Measurements from ENCODE around the gene RUNX3.

The RUNX3 gene

GRCh38 chr1:24913274-24913604 lies 16.8 kb downstream of the RUNX3 start:
- Histone ChIP-seq H2AK5ac (ENCODE audit: low read length) (no peak overlapping the region), H4K12ac (ENCODE audit: low read depth, low read length) (no peak overlapping the region), H3K4me3 (ENCODE audit: low read depth, low read length) (no peak overlapping the region), H2BK12ac (ENCODE audit: low read length) (no peak overlapping the region), H3K4ac (ENCODE audit: low read depth, low read length) (no peak overlapping the region), H3K9me3 (ENCODE audit: insufficient read depth, low read depth, low read length) (no peaks in the 10 kb centered on the region), H3K23ac (ENCODE audit: low read length) (no peak overlapping the region), H3K18ac (ENCODE audit: low read length) (no peak overlapping the region), H2BK5ac (ENCODE audit: low read depth, low read length, poor library complexity) (no peak overlapping the region), H3K79me1 (ENCODE audit: low read length) (no peaks in the 10 kb centered on the region), H2AFZ (ENCODE audit: insufficient read depth, low read length, poor library complexity) (no peak overlapping the region), H3K27ac (ENCODE audit: low read depth, low read length) (no peak overlapping the region), H3K27me3 (ENCODE audit: insufficient read depth, low read length) (no peaks in the 10 kb centered on the region), H3K4me2 (ENCODE audit: low read length) (no peak overlapping the region), H3K14ac (ENCODE audit: low read length) (no peak overlapping the region), H4K8ac (ENCODE audit: low read depth, low read length) (no peak overlapping the region), H3K79me2 (ENCODE audit: control insufficient read depth, insufficient read depth, low read length, poor library complexity) (no peaks in the 10 kb centered on the region), H3K9ac (ENCODE audit: low read length) (no peak overlapping the region), H2BK120ac (ENCODE audit: insufficient read depth, low read length, poor library complexity) (no peak overlapping the region), H3K36me3 (ENCODE audit: control insufficient read depth in 1 of 2, insufficient read depth in 2 of 2, low read length in 2 of 2) (no peaks in the 10 kb centered on the region), H3K4me1 (ENCODE audit: control insufficient read depth in 1 of 2, insufficient read depth in 2 of 2, low read length in 2 of 2) (peaks cover 7 to 11% of the 10 kb centered on the region in 2 experiments), H4K91ac (ENCODE audit: low read depth, low read length) (no peak overlapping the region)
- no peak for DNase-seq
- no CpG with 5 or more reads among the region's 2 CpGs for WGBS (ENCODE audit: extremely low coverage, insufficient coverage, insufficient read length)

- H3K4ac ChIP-seq (ENCODE audit: low read depth, low read length) = no peak overlapping the region
- no peaks in the 10 kb centered on the region for H3K36me3 ChIP-seq (ENCODE audit: control insufficient read depth in 1 of 2, insufficient read depth in 2 of 2, low read length in 2 of 2)
- H3K4me3 ChIP-seq (ENCODE audit: low read depth, low read length) = no peak overlapping the region
- no peaks in the 10 kb centered on the region for H3K79me1 ChIP-seq (ENCODE audit: low read length)
- DNase-seq = peak; percentile 84 to 87
- no peak overlapping the region for H3K27ac ChIP-seq (ENCODE audit: low read depth, low read length)
- WGBS (ENCODE audit: extremely low coverage, insufficient coverage, insufficient read length) = no CpG with 5 or more reads among the region's 13 CpGs
- H4K91ac ChIP-seq (ENCODE audit: low read depth, low read length) = no peak overlapping the region
- no peak overlapping the region for H3K18ac ChIP-seq (ENCODE audit: low read length)
- no peak overlapping the region for H3K23ac ChIP-seq (ENCODE audit: low read length)
- H3K27me3 ChIP-seq (ENCODE audit: insufficient read depth, low read length) = no peaks in the 10 kb centered on the region
- H2BK12ac ChIP-seq (ENCODE audit: low read length) = no peak overlapping the region
- H2AFZ ChIP-seq (ENCODE audit: insufficient read depth, low read length, poor library complexity) = no peak overlapping the region
- H3K4me1 ChIP-seq (ENCODE audit: control insufficient read depth in 1 of 2, insufficient read depth in 2 of 2, low read length in 2 of 2) = peaks cover 7 to 11% of the 10 kb centered on the region in 2 experiments
- no peak overlapping the region for H4K12ac ChIP-seq (ENCODE audit: low read depth, low read length)
- no peak overlapping the region for H4K8ac ChIP-seq (ENCODE audit: low read depth, low read length)
- H3K79me2 ChIP-seq (ENCODE audit: control insufficient read depth, insufficient read depth, low read length, poor library complexity) = no peaks in the 10 kb centered on the region
- no peak overlapping the region for H3K14ac ChIP-seq (ENCODE audit: low read length)
- no peak overlapping the region for H2BK120ac ChIP-seq (ENCODE audit: insufficient read depth, low read length, poor library complexity)
- no peak overlapping the region for H3K4me2 ChIP-seq (ENCODE audit: low read length)
- no peak overlapping the region for H2AK5ac ChIP-seq (ENCODE audit: low read length)
- no peak overlapping the region for H2BK5ac ChIP-seq (ENCODE audit: low read depth, low read length, poor library complexity)
- no peaks in the 10 kb centered on the region for H3K9me3 ChIP-seq (ENCODE audit: insufficient read depth, low read depth, low read length)
- no peak overlapping the region for H3K9ac ChIP-seq (ENCODE audit: low read length)
Measured at GRCh38 chr1:24912376-24913273, 17.5 kb downstream of the RUNX3 start.

DNA sequence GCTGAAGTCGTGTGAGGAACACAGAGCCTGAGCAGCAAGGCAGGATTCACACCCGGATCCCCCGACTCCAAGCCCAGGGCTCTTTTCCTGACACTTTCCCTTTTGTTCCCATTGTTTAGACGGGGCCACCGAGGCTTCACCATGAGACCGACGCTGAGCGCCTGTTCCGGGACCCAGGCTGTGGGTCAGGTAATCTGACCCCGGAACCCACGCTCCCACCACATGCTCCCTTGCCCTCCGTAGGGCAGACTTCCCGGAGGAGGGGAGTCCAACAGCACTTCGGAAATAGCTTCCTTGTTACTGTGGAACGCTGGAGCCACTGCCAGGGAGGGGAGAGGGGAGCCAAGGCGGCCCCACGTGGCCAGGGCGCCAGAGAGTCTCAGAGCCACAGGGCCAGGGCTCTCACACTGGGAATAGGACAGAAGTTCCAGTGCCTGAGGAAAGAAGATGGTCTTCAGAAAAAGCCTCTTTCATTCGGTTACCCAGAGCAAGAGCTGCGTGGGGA lies 18.4 kb downstream of the RUNX3 start:
- no CpG with 5 or more reads among the region's 20 CpGs for WGBS (ENCODE audit: extremely low coverage, insufficient coverage, insufficient read length)
- Histone ChIP-seq H2BK12ac (ENCODE audit: low read length) (no peak overlapping the region), H4K12ac (ENCODE audit: low read depth, low read length) (no peak overlapping the region), H3K4ac (ENCODE audit: low read depth, low read length) (no peak overlapping the region), H2BK120ac (ENCODE audit: insufficient read depth, low read length, poor library complexity) (no peak overlapping the region), H3K79me1 (ENCODE audit: low read length) (no peaks in the 10 kb centered on the region), H2AFZ (ENCODE audit: insufficient read depth, low read length, poor library complexity) (no peak overlapping the region), H4K91ac (ENCODE audit: low read depth, low read length) (no peak overlapping the region), H3K79me2 (ENCODE audit: control insufficient read depth, insufficient read depth, low read length, poor library complexity) (no peaks in the 10 kb centered on the region), H2AK5ac (ENCODE audit: low read length) (no peak overlapping the region), H3K36me3 (ENCODE audit: control insufficient read depth in 1 of 2, insufficient read depth in 2 of 2, low read length in 2 of 2) (no peaks in the 10 kb centered on the region), H3K9me3 (ENCODE audit: insufficient read depth, low read depth, low read length) (no peaks in the 10 kb centered on the region), H4K8ac (ENCODE audit: low read depth, low read length) (no peak overlapping the region), H3K27ac (ENCODE audit: low read depth, low read length) (no peak overlapping the region), H3K4me1 (ENCODE audit: control insufficient read depth in 1 of 2, insufficient read depth in 2 of 2, low read length in 2 of 2) (peaks cover 7 to 11% of the 10 kb centered on the region in 2 experiments), H3K27me3 (ENCODE audit: insufficient read depth, low read length) (no peaks in the 10 kb centered on the region), H2BK5ac (ENCODE audit: low read depth, low read length, poor library complexity) (no peak overlapping the region), H3K9ac (ENCODE audit: low read length) (no peak overlapping the region), H3K14ac (ENCODE audit: low read length) (no peak overlapping the region), H3K23ac (ENCODE audit: low read length) (no peak overlapping the region), H3K18ac (ENCODE audit: low read length) (no peak overlapping the region), H3K4me2 (ENCODE audit: low read length) (no peak overlapping the region), H3K4me3 (ENCODE audit: low read depth, low read length) (no peak overlapping the region)
- DNase-seq = no peak

GRCh38 chr1:24910751-24911650 lies 19.1 kb downstream of the RUNX3 start:
- Histone ChIP-seq H3K79me1 (ENCODE audit: low read length) (no peaks in the 10 kb centered on the region), H2AFZ (ENCODE audit: insufficient read depth, low read length, poor library complexity) (no peak overlapping the region), H3K4ac (ENCODE audit: low read depth, low read length) (no peak overlapping the region), H3K36me3 (ENCODE audit: control insufficient read depth in 1 of 2, insufficient read depth in 2 of 2, low read length in 2 of 2) (no peaks in the 10 kb centered on the region), H3K4me2 (ENCODE audit: low read length) (no peak overlapping the region), H3K9ac (ENCODE audit: low read length) (no peak overlapping the region), H3K27ac (ENCODE audit: low read depth, low read length) (no peak overlapping the region), H3K14ac (ENCODE audit: low read length) (no peak overlapping the region), H4K91ac (ENCODE audit: low read depth, low read length) (no peak overlapping the region), H2BK12ac (ENCODE audit: low read length) (no peak overlapping the region), H3K4me1 (ENCODE audit: control insufficient read depth in 1 of 2, insufficient read depth in 2 of 2, low read length in 2 of 2) (peaks cover 7 to 11% of the 10 kb centered on the region in 2 experiments), H2AK5ac (ENCODE audit: low read length) (no peak overlapping the region), H3K23ac (ENCODE audit: low read length) (no peak overlapping the region), H3K9me3 (ENCODE audit: insufficient read depth, low read depth, low read length) (no peaks in the 10 kb centered on the region), H3K79me2 (ENCODE audit: control insufficient read depth, insufficient read depth, low read length, poor library complexity) (no peaks in the 10 kb centered on the region), H3K27me3 (ENCODE audit: insufficient read depth, low read length) (no peaks in the 10 kb centered on the region), H4K12ac (ENCODE audit: low read depth, low read length) (no peak overlapping the region), H2BK5ac (ENCODE audit: low read depth, low read length, poor library complexity) (no peak overlapping the region), H4K8ac (ENCODE audit: low read depth, low read length) (no peak overlapping the region), H3K4me3 (ENCODE audit: low read depth, low read length) (no peak overlapping the region), H2BK120ac (ENCODE audit: insufficient read depth, low read length, poor library complexity) (no peak overlapping the region), H3K18ac (ENCODE audit: low read length) (no peak overlapping the region)
- DNase-seq = no peak
- WGBS (ENCODE audit: extremely low coverage, insufficient coverage, insufficient read length) = no CpG with 5 or more reads among the region's 20 CpGs

Measured in trophoblast cell (in vitro differentiated cells and primary cell).